ENCODE measurements around the gene AFP. TPM values are rescaled to one million over a fixed set of nuclear protein-coding genes. Genes with fewer than 3 reads are reported as not detected.
A peak's percentile ranks its signal among the peaks of the same experiment; 100 is the strongest.

Gene AFP
- total and polyA plus RNA-seq, 2 of the 13 experiments (the other 11 are each of a cell fraction or from before 2014, with no cell fraction given) = 9,434 to 13,105 TPM

- WGBS (ENCODE audit: low lambda C conversion rate) = 15% methylated on average over 3 of the region's 3 CpGs
- TF ChIP-seq PLSCR1 (CRISPR knock-in tag; IDR thresholded peaks at IDR 0.05; ENCODE audit: borderline replicate concordance) = no peak
- TF ChIP-seq SSRP1 (CRISPR knock-in tag; IDR thresholded peaks at IDR 0.05) = peak; percentile 94
- no peak for TF ChIP-seq SIN3B (IDR thresholded peaks at IDR 0.05; ENCODE audit: low read length)
- no peak for TF ChIP-seq ZBTB37 (CRISPR knock-in tag; IDR thresholded peaks at IDR 0.05)
- no peak for TF ChIP-seq ZNF580 (CRISPR knock-in tag; IDR thresholded peaks at IDR 0.05; ENCODE audit: borderline replicate concordance, low read depth)
- TF ChIP-seq POLR2AphosphoS5 (IDR thresholded peaks at IDR 0.05; ENCODE audit: low read depth, low read length) = peak; percentile 88
- no peak for TF ChIP-seq ZNF674 (CRISPR knock-in tag; IDR thresholded peaks at IDR 0.05; ENCODE audit: low read depth)
- no peak for TF ChIP-seq SUZ12 (IDR thresholded peaks at IDR 0.05; ENCODE audit: low read depth, low read length)
- peak; percentile 21; the same call in 1 of the 2 replicates for TF ChIP-seq HDAC6 (IDR thresholded peaks at IDR 0.05; ENCODE audit: low read depth, low read length)
- no peak for TF ChIP-seq KMT2B (CRISPR knock-in tag; IDR thresholded peaks at IDR 0.05)
- peak; percentile 6; the same call in 1 of the 2 replicates for TF ChIP-seq NFIC (IDR thresholded peaks at IDR 0.05; ENCODE audit: low read length)
- no peak for TF ChIP-seq KDM2A (CRISPR knock-in tag; IDR thresholded peaks at IDR 0.05; ENCODE audit: borderline replicate concordance, low read depth)
- no peak for TF ChIP-seq ZSCAN9 (CRISPR knock-in tag; IDR thresholded peaks at IDR 0.05; ENCODE audit: borderline replicate concordance)
- no peak for TF ChIP-seq ZNF749 (CRISPR knock-in tag; IDR thresholded peaks at IDR 0.05; ENCODE audit: borderline replicate concordance)
- no peak for TF ChIP-seq ZIK1 (CRISPR knock-in tag; IDR thresholded peaks at IDR 0.05; ENCODE audit: borderline replicate concordance, low read depth)
- TF ChIP-seq NCOA2 (CRISPR knock-in tag; IDR thresholded peaks at IDR 0.05) = no peak; the same call in 1 of the 2 replicates
- no peak for TF ChIP-seq RFXAP (CRISPR knock-in tag; IDR thresholded peaks at IDR 0.05; ENCODE audit: borderline replicate concordance)
- TF ChIP-seq AGO2 (optimal IDR thresholded peaks at IDR 0.05; ENCODE audit: low read depth, low read length) = peak; percentile 49
- no peak for TF ChIP-seq NONO (IDR thresholded peaks at IDR 0.05)
- 0 out of 2 replicates have a peak, but pooled peaks have one; percentile 17 for TF ChIP-seq NONO (CRISPR knock-in tag; conservative IDR thresholded peaks at IDR 0.05)
- TF ChIP-seq ZNF563 (CRISPR knock-in tag; IDR thresholded peaks at IDR 0.05) = no peak
- TF ChIP-seq ZNF720 (CRISPR knock-in tag; IDR thresholded peaks at IDR 0.05) = no peak
Observed at GRCh38 chr4:73436674-73437557, 895 bp downstream of the AFP start.

More at GRCh38 chr4:73436674-73437557, 895 bp downstream of the AFP start:
- Histone ChIP-seq H3K9ac (ENCODE audit: insufficient read depth, low read depth, low read length) (peak overlapping the region; percentile 75), H3K9me3 (ENCODE audit: low read length) (no peaks in the 10 kb centered on the region), H3K4me3 (replicated peaks in 1 of 3; ENCODE audit: insufficient read depth in 1 of 3, low read depth in 2 of 3, low read length in 3 of 3) (peak overlapping the region; percentile 68 to 80 (median 70)), H3K36me3 (replicated peaks in 1 of 2; ENCODE audit: control insufficient read depth in 1 of 2, insufficient read depth in 2 of 2, low read length in 2 of 2) (peaks cover 6 to 14% of the 10 kb centered on the region in 2 experiments), H3K79me2 (ENCODE audit: insufficient read depth, low read length) (peaks cover 78% of the 10 kb centered on the region), H2AFZ (ENCODE audit: low read length) (no peak overlapping the region), H3K27me3 (ENCODE audit: control insufficient read depth in 1 of 2, insufficient read depth in 2 of 2, low read length in 2 of 2) (no peaks in the 10 kb centered on the region), H4K20me1 (ENCODE audit: insufficient read depth, low read length) (peaks cover 3% of the 10 kb centered on the region; the same call in 1 of the 2 replicates), H3K4me2 (ENCODE audit: low read depth, low read length) (peak overlapping the region; percentile 82), H3K27ac (ENCODE audit: extremely low read length, insufficient read depth, low read length) (peak overlapping the region; percentile 98), H3K4me1 (ENCODE audit: insufficient read depth, low read length) (peaks cover 71% of the 10 kb centered on the region)
- DNase-seq (ENCODE audit: low spot score) = no peak
- no TSS peak for BruUV-seq (replicated peaks)
- in situ Hi-C loops (cut with HindIII; ENCODE audit: extremely low pct_ligation_motif_present, low pct_unique_long_range_greater_than_20kb) (no loop called here), intact Hi-C loops (cut with micrococcal nuclease; ENCODE audit: unreplicated experiment) (loop anchor here (10.0 kb wide), 1 partner anchor 182 kb away; the partner anchor contains the start of gene ANKRD17)
- ChIA-PET CTCF (ENCODE audit: low intra/inter-chr PET ratio, low total read pairs) (no interaction called here), POLR2A (no interaction called here)
- ATAC-seq = no peak
- no peak for FAIRE-seq
